BJ (cell line): ENCODE measurements around the gene RASGRP4. TPM values are rescaled to one million over a fixed set of nuclear protein-coding genes. Genes with fewer than 3 reads are reported as not detected.

ENCODE experiments used
- CTCF ChIA-PET: fragments of 350-600 bp; formaldehyde crosslinking; extraction: SDS; loops from one replicate; lab custom pipeline; 2021; ENCODE audit warnings: antibody characterized with exemption, inconsistent platforms; lab: Yijun Ruan, JAX
- POLR2A ChIA-PET: fragments of 300-600 bp; sonication (Branson Sonifier 250); formaldehyde crosslinking; extraction: SDS; loops from one replicate; lab custom pipeline; 2021; ENCODE audit warnings: antibody characterized with exemption; lab: Charles Lee
- DNase-seq: peaks from one replicate; pipeline ENCODE4 v3.0.0-alpha.2; 2011; ENCODE audit warnings: low read depth
- H3K27me3 ChIP-seq: 2 replicates; pipeline ENCODE4 v1.6.0; 2011; ENCODE audit warnings: low read length; ENCODE audit not compliant: control insufficient read depth, insufficient read depth
- H3K36me3 ChIP-seq: 2 replicates; pipeline ENCODE4 v1.5.1; 2011; ENCODE audit warnings: low read length; ENCODE audit not compliant: control insufficient read depth, insufficient read depth
- H3K4me3 ChIP-seq: 2 replicates; pipeline ENCODE4 v1.5.1; 2011; ENCODE audit warnings: low read depth, mild to moderate bottlenecking, control low read depth, low read length
- CTCF ChIP-seq: IDR thresholded peaks from 2 replicates; pipeline ENCODE4 v1.5.1; 2011; ENCODE audit warnings: low read depth, mild to moderate bottlenecking, control low read depth, inconsistent platforms, low read length, moderate library complexity; ENCODE audit not compliant: insufficient read depth
- polyA plus RNA-seq: library from polyadenylated mRNA; depleted of rRNA; stranded (reverse); fragments of >200 nt; gene quantifications from 2 replicates; pipeline ENCODE4 v1.2.3, GENCODE V29; 2011

The RASGRP4 gene
- polyA plus RNA-seq, 1 experiment = not detected

- ChIA-PET POLR2A (interaction anchor here (0.5 to 1.3 kb wide), 7 partner anchors 11 to 993 kb away, joined by 3 to 18 read pairs (median 4); partner anchors contain the start of genes FAM98C and PSMD8), CTCF (interaction anchor here (1.0 to 3.6 kb wide), 8 partner anchors 11 to 485 kb away, joined by 3 to 12 read pairs (median 4); partner anchors contain the start of genes CATSPERG, FAM98C and PSMD8)
- H3K36me3 ChIP-seq = peaks cover 28% of the 10 kb centered on the region
- TF ChIP-seq CTCF = no peak
- no peaks in the 10 kb centered on the region for H3K27me3 ChIP-seq
- DNase-seq = no peak
- H3K4me3 ChIP-seq = peak overlapping the region; percentile 91
Observed at GRCh38 chr19:38386971-38387549, 39.0 kb downstream of the RASGRP4 start.

GRCh38 chr19:38386300-38386970 lies 39.6 kb downstream of the RASGRP4 start:
- ChIA-PET CTCF (interaction anchor here (0.9 to 2.2 kb wide), 3 partner anchors 10 to 16 kb away, joined by 3 to 12 read pairs (median 3); partner anchors contain the start of gene FAM98C), POLR2A (interaction anchor here (0.5 kb wide), 1 partner anchor 10 kb away, joined by 3 read pairs; no protein-coding TSS in a partner anchor)
- H3K27me3 ChIP-seq = no peaks in the 10 kb centered on the region
- TF ChIP-seq CTCF = no peak
- no peak for DNase-seq
- peaks cover 30% of the 10 kb centered on the region for H3K36me3 ChIP-seq
- H3K4me3 ChIP-seq = no peak overlapping the region

GRCh38 chr19:38385804-38386257 lies 40.2 kb downstream of the RASGRP4 start:
- Histone ChIP-seq H3K36me3 (peaks cover 36% of the 10 kb centered on the region), H3K4me3 (no peak overlapping the region), H3K27me3 (no peaks in the 10 kb centered on the region)
- POLR2A ChIA-PET = interaction anchor here (0.5 kb wide), 1 partner anchor 11 kb away, joined by 3 read pairs; no protein-coding TSS in a partner anchor
- DNase-seq = no peak
- CTCF ChIA-PET = interaction anchor here (0.9 kb wide), 1 partner anchor 17 kb away, joined by 3 read pairs; the partner anchor contains the start of gene FAM98C
- TF ChIP-seq CTCF = no peak

- DNase-seq = no peak
- Histone ChIP-seq H3K27me3 (no peaks in the 10 kb centered on the region), H3K4me3 (no peak overlapping the region), H3K36me3 (peaks cover 39% of the 10 kb centered on the region)
- TF ChIP-seq CTCF = no peak
- POLR2A ChIA-PET = interaction anchor here (0.5 kb wide), 1 partner anchor 10 kb away, joined by 3 read pairs; no protein-coding TSS in a partner anchor
- CTCF ChIA-PET = interaction anchor here (0.9 to 2.0 kb wide), 3 partner anchors 9 to 151 kb away, joined by 3 to 8 read pairs (median 7); partner anchors contain the start of gene FAM98C
Observed at GRCh38 chr19:38385057-38385803, 40.8 kb downstream of the RASGRP4 start.
